HUDEP-2 (cell line): ENCODE data around the gene NUDT8.
A peak's percentile ranks its signal among the peaks of the same experiment; 100 is the strongest.

Experiments used
- DNase-seq, 76 experiments: peaks; one replicate each; lab custom pipeline; 2025; ENCODE audit not compliant: unreplicated experiment in 76 of 76; lab: John Stamatoyannopoulos, UW

NUDT8 gene, protein sequence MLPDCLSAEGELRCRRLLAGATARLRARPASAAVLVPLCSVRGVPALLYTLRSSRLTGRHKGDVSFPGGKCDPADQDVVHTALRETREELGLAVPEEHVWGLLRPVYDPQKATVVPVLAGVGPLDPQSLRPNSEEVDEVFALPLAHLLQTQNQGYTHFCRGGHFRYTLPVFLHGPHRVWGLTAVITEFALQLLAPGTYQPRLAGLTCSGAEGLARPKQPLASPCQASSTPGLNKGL

DNA sequence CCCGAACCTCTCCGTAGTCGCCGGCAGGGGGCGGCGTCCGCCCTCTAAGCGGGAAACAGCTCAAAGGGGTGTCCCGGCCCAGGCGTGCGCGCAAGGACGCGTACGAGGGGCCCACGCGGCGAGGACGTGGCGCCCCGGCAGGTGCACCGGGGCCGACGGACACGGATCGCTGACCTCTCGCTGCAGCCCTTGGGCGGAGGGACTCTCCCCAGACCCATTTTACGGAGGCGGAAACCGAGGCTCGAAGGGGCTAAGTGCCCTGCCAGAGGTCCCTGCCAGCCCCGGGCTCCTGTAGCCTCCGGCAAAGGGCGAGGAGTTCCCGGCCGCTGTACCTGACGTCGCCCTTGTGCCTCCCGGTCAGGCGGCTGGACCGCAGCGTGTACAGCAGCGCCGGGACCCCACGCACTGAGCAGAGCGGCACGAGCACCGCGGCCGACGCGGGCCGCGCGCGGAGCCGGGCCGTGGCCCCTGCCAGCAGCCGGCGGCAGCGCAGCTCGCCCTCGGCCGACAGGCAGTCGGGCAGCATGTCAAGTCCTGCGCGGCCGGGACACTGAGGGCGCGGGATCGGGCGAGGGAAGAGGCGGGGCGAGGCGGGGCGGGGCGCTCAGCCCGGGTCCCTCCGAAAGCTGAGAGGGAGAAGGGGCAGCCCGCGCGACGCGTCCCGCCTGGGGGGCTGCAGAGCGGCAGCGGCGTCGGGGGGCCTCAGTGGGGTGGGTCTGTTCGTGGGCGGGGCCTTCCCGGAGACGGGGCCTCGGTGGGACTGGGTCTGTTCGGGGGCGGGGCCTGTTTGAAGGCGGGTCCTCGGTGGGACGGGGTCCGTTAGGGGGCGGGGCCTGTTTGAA, at the start of gene NUDT8:
Gene NUDT8 (minus strand): TSS at position 552 of the 842 bp plus-strand sequence. CDS start 26 bp downstream, at position 526.
- DNase-seq, result peak in 72 of 76 experiments; percentile 35 to 98 (median 83)

DNA sequence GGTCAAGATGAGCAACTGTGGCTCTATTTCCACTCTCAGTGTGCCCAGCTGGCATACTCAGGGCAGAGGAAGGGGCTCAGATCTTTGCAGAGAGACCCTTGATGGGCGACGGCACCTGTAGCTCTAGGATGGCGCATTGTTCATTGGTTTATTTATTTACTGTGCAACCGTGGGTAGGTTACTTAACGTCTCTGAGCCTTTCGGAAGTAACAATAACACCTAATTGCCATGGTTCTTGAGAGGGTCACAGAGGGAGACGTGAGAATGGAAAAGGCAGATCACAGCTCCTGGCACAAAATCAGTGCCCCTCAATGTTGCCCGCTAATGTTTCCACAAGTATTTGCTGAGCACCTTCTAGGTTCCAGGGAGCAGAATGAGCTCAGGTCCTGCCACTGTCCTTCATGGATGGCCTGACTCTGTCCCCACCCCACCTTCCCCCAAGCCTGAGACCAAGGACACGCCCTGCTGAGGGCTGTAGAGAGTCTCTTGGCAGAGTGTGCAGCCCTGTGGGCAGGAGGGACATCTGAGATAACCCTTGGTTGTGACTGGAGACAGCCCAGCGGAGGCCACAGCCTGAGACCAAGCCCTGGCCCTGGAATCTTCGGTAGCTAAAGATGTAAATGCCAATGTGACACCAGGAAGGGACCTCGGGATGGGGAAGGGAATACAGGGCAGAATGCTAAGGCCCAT, 45.5 kb upstream of the NUDT8 start:
- peak in 4 of 76 experiments; percentile 5 to 38 (median 16) for DNase-seq

DNA sequence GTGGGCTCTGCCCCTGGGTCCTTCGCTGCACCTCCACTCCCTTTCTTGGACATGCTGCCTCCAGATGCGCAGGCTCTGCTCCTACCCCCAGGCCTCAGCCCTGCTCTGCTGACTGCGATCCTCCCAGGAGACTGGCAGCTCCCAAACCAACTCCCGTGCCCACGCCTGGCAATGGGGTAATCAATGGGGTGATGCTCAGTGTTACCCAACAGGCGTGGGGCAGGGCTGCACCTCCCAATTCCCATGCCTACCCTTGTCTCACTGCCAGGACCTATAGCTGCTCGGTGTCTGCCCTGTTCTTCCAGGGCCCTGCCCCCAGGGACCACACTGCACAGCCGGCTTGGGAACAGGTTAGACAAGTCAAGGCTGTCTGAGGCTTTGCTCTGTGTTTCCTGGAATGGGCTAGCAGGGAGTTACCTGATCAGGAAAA, 44.7 kb upstream of the NUDT8 start, which contains the start of gene ALDH3B2:
Gene ALDH3B2 (minus strand): TSS at position 182 of the 430 bp plus-strand sequence. CDS start 7,688 bp downstream, outside the sequence.
- no peak for DNase-seq

DNA sequence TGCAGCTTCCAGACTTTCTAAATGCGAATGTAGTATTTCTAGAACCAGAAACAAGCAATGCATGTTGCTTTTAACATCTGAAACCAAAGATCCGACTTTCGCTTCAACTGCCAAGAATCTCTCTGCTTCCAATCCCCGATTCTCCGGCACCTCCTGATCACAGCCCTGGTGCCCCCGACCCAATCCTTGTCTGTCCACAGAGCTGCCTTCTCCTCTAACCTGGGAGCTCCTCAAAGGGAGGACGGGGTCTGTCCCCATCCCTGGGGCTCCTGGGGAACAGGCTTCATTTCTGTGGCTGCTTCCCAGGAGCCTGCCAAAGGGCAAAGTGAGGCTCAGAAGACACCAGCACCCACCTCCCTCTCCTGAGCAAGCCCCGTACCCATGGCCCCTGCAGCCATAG, 44.2 kb upstream of the NUDT8 start:
- no peak for DNase-seq

DNA sequence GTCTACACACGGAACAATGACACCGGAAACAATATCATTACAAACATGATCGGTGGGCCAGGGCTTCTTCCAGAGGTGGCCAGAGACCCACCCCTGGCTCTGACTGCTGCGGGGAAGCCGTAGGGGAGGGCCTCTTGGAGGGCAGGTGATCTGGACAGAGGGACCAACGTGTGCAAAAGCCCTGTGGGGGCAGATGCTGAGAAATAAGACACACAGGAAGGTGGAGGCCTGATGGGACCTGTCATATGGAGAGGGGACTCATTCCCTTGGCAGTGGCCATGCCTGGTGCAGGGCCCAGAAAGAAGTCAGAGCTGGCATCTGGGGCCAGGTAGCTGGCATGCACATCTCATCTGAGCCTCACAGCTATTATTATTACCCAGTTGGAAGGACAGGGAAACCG, 43.6 kb upstream of the NUDT8 start:
- no peak for DNase-seq

DNA sequence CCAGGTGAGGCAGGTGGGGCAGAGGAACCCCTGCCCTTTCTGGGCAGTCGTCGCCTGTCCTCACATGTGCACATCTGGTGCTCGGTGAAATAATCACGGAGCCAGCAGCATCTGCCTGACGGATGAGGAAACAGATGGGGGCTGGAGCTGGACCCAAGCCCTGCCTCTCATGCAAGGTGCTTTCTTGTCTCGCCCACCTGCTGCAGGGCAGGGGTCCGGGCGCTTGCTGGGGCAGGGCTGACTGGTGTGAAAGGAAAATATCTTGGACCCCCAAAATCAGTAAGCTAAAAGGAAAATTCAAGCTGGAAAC, 41.4 kb upstream of the NUDT8 start:
- no peak for DNase-seq

DNA sequence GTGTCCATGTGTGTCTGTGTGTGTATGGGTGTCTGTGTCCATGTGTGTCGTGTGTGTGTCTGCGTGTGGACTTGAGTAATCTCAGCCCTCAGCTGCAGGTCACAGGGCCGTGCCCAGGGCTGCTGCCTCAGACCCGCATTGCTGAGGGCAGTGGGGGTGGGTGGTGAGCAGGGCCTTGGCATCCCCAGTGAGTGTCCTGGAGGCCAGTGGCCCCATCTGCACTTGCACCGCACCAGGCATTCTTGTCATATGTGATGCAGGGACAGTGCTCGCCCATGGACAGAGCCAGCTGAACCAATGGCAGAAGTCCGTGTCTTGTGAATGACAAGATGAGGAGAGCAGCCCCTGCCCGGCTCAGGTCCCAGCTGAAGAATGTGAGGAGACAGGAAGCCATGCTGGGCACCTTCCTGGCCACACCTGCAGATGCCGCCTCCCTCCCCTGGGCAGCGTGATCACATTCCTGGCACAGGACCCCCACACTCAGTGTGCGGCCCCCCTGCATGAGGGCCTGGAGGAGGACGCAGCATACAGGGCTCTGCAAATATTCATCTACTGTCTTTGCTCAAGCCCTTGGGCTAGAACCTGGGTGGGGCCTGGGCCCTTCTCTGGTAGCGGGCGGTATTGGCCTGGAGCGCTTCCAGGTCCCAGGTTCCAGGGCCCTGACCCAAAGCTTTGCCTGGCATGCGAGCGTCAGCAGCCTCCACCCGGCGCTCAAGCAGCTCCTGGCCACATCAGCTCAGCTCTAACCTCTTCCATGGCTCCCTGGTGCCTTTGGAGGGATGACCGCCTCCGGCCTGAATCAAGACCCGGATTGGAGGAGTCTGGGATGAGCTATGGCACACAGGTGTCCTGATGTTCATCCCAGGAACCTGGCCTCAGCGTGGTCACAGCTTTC, 40.8 kb upstream of the NUDT8 start:
- DNase-seq, result no peak

DNA sequence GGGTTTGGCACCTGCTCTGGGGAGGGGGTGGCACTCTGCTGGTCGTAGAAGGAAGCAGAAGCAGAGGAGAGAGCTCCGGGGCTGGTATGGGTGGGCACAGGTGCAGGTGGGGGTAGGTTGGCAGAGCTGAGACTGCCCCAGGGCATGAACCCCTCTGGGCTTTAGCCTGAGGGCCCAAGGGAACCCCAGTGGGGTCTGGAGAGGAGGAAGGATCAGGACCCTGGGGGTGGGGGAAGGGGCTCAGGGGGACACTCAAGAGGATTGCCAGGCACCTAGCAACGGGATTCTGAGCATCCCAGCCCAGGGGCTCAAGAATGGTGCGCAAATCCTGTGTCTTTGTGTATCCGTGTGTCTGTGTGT, 38.4 kb upstream of the NUDT8 start:
- no peak for DNase-seq

DNA sequence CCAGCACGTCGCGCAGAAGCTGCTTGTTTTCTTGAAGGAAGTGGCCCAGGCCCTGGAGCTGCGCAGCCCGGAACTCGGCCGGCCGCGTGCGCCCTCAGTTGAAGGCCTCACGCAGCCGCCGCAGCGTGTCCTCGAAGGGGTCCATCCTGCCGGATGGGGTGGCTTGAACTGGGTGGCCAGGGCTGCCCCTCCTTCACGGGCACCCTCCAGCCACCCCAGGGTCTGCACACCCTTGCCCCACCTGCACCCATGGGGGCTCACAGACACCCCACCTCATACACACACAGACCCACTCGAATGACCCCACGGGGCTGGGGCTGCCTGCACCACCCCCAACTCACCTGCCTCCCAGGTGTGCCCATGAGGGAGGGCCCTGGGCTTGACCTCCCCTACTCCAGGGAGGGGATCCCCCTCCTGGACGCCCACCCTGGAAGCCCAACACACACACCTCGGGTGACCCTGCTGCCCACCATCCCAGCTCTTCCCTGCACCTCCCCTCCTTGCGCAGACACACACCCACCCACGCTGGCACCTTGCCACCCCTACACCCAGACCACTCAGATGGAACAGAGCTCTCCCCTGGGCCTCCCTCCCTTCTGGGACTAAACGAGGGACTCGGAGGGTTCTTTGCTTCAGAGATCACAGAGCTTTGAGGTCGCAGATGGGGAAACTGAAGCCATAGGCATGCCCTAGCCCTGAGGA, 37.9 kb upstream of the NUDT8 start:
- DNase-seq, result no peak

DNA sequence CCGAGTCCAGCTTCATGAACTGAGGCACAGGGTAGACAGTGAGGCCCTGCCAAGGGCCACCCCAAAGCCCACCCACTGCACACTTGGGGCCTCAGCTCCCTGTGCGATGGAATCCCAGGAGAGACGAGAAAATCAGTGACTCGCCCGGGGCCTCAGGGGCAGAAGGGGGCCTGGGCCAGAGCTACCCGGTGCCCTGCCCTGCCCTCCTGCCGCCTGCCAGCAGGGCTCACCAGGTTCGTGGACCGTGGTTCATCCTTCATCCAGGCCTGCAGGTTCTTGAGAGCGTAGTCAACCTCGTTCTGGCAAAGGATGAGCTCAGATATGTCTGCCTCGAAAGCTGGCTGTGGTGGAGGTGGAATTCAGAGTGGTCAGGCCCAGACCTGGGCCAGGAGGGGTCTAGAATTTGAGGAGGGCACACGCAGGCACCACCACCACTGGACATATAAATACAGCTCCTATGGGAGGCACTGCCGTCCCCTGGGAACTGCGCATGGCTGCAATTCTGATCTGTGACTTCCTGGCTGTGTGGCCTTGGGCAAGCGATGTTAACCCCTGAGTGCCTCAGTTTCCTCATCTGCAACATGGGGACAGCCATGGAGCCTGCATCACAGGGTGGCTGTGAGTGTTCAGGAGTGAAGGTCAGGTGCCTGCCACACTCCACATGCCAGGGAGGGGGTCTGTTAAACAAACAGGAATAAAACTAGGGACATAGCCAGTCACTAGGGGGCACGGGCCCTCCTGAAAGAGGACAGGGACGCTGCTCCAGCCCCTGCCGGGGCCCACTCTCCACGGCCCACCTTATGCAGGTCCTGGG, 37.1 kb upstream of the NUDT8 start:
- no peak for DNase-seq

DNA sequence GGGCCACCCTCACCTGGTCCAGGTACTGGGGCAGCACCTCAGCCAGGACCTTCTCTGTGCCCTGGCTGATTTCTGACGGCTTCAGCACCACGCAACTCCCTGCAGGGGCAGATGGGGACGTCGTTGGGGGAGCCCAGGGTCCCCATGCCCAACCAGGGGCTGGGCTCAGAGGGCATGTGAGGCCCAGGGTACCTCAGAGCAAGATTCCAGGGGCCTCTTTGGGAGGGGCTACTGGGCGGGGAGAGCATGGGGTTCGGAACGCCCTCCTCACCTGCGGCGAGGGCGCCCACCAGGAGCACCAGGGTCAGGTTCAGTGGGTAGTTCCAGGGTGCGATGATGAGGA, 36.5 kb upstream of the NUDT8 start:
- no peak for DNase-seq

DNA sequence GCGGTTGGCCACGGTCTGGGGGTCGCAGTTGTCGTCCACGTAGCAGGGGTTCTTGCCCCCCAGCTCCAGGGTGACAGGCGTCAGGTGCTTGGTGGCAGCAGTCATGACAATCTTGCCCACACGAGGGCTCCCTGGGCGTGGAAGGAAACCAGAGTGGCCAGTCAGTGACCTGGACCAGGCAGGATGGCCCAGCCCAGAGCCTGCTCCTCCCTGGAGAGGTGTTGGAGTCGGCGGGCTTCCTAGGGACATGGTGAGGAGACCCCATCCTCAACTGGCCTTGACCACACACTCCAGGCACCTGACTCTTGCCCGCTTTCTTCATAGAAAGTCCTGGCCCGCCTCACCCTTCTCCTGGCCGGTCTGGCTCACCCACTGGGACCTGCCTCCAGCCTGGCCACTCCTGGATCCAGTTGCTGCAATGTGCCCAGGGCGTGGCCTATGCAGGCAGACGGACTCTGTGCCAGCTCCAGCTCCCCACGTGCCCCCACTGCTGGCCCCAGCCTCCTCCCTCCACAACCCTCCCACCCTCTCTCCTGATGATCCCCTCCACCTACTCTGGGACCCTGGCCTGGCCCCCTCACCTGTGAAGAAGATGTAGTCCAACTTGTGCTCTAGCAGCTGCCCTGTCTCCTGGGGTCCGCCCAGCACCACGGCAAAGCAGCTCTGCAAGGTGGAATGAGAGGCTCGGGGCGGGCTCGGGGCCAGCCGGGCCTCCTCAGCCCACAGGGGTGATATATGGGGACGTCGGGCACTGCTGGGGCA, 36.0 kb upstream of the NUDT8 start:
- peak in 2 of 76 experiments; percentile 6 to 11 for DNase-seq

DNA sequence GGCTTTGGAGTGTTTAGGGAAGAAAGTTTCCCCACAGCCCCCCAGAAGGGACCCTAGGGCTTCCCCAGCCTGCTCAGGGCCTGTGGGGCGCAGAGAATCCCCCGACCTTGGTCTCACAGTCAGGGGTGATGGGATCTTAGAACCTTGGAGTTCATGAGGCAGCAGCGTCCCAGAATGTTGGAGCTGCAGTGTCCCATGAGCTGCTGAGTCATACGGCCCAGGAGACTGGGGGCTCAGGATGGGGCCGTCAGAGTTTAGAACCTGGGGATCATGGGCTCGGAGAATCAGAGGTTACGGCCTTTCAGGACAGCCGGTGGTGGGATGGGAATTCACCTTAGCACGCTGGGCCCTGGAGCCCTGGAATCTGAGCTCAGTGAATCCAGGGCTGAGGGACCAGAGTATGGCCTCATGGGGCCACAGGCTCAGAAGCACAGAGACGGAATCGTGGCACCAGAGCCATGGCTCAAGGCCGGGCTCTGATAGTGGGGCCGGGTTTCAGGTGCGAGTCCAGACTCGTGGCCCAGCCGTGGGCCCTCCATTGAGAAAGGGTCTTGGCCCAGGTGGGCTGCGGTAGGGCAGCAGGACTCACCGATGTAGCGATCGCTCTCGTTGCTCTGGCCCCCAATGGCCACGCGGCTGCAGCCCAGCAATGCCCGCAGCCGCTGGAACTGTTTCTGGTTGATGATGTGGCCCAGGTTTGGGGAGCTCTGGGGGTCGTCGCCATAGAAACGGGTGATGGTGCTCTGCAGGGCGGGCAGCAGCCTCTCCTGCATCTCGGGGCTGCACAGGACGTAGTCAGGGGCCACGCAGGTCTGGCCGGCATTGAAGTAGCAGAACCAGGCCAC, 35.2 kb upstream of the NUDT8 start:
- no peak for DNase-seq

DNA sequence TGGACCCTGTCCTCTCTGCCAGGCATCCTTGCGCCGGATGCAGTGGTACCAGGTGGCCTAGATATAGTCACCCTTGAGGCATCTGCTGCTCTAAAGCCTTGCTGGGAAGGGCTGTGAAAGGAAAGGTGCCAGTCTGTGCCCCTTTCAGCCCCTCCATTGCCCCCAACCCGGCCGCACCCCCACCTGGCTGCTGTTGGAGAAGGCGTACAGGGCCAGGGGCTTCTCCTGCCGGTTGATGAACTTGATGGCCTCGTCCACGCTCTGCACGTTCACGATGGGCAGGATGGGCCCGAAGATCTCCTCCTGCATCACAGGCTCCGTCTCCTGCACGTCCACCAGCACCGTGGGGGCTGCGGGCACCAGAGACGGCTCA, 34.5 kb upstream of the NUDT8 start:
- no peak for DNase-seq

DNA sequence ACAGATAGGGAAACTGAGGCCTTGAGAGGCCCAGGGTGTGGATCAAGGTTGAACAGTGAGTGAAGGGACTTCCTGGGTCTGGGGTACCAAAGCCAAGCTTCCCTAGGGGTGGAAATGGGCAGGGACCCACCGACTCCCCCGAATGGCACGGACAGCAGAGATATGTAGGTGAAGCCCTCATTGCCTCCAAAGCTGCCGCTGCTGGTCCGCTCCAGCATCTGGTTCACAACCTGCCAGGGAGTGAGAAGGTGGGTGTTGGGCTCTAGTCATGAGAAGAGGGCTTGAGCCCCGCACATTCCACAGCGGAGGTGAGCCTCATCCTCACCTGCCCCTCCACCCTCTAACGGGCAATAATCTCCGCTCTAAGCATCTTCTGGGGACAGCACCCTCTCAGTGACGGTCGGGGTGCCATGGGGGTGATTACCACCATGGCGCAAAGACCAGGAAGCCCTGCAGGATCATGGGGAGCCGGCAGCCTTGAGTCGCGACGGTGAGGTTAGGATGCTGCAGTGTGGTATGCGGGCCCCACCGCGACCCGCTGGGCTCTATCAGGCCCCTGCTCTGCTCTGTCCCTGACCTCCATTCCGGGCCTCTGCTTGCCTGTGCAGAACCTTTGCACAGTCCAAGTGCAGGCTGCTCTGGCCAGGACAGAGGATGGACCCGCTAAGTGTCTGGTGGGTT, 33.9 kb upstream of the NUDT8 start:
- no peak for DNase-seq

DNA sequence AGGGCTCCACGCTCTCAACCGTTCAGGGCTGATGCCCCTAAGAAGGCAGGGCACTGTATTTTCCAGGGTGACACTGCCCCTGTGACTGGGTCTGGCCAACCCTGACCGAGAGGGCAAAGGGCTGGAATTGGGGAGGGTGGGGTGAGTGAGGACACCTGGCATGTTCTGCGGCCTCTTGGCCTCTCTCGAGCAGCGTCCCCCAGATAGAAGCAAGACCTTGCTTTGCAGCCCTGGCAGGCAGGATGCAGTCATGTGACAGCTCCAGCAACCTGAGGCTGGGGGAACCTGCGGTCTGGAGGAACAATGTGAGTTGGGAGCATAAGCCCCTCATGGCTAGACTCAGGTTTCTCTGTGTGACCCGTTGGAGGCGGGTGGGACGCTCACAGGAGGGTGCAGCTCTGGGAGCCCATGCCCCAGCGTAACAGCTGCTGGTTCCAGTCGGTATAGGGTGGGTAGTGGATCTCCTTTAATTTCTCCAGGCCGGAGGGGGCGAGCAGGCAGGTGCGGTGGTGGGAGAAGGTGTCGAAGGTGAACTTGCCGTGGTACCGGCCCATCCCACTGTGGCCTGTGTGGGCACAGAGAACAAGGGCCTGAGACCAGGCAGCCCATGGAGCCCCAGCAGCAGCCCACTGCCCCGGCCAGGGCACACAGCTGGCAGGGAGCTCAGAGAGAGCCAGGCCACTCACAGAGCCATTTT, 33.2 kb upstream of the NUDT8 start:
- no peak for DNase-seq
